Right lobe of liver (tissue), 4 donors: ENCODE measurements around the gene TOMM5.

Experiments
- POLR2A ChIP-seq: fragments of 450-650 bp; IDR thresholded peaks from one replicate; pipeline ENCODE4 v1.6.1; 2017; ENCODE audit warnings: antibody characterized with exemption, mild to moderate bottlenecking
- TF ChIP-seq, protein P1 (sequence below), 4 donors: fragments of 200-600 bp in 3 of 4; fragments of 450-650 bp in 1 of 4; IDR thresholded peaks; one replicate each; pipeline versions ENCODE4 v1.5.1 to v1.8.0; 2016 to 2022; ENCODE audit warnings: antibody characterized with exemption in 4 of 4, mild to moderate bottlenecking in 2 of 4
- donor health status: DM: no; HTN: no; CAD: no.
- donor health status: DM: no; HTN: no; CAD: no.
- donor health status: DM: no; HTN: yes; CAD: no.

DNA sequence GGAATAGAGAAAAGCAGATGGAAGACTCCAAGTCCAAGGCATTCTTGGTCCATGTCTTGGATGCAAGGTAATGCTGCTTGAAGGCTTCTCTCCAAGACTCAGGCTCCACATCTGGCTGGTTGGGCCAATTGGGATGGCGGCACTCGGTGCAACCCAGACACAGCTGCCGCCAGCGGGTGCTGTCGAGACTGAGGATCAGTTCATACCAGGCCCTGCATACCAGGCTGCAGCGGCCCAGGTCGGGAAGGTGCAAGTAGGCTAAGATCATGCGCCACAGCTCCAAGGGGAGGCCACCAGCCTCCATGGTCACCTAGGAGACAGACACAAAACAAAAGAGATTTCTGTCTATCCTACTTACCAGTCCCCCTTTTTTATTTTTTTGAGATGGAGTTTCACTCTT lies 50.9 kb downstream of the TOMM5 start:
- TF ChIP-seq, protein P1, sequence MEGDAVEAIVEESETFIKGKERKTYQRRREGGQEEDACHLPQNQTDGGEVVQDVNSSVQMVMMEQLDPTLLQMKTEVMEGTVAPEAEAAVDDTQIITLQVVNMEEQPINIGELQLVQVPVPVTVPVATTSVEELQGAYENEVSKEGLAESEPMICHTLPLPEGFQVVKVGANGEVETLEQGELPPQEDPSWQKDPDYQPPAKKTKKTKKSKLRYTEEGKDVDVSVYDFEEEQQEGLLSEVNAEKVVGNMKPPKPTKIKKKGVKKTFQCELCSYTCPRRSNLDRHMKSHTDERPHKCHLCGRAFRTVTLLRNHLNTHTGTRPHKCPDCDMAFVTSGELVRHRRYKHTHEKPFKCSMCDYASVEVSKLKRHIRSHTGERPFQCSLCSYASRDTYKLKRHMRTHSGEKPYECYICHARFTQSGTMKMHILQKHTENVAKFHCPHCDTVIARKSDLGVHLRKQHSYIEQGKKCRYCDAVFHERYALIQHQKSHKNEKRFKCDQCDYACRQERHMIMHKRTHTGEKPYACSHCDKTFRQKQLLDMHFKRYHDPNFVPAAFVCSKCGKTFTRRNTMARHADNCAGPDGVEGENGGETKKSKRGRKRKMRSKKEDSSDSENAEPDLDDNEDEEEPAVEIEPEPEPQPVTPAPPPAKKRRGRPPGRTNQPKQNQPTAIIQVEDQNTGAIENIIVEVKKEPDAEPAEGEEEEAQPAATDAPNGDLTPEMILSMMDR (IDR thresholded peaks at IDR 0.05): no peak
- no peak for TF ChIP-seq POLR2A
